ENCODE data around the gene TTC7B.

The TTC7B gene

DNA sequence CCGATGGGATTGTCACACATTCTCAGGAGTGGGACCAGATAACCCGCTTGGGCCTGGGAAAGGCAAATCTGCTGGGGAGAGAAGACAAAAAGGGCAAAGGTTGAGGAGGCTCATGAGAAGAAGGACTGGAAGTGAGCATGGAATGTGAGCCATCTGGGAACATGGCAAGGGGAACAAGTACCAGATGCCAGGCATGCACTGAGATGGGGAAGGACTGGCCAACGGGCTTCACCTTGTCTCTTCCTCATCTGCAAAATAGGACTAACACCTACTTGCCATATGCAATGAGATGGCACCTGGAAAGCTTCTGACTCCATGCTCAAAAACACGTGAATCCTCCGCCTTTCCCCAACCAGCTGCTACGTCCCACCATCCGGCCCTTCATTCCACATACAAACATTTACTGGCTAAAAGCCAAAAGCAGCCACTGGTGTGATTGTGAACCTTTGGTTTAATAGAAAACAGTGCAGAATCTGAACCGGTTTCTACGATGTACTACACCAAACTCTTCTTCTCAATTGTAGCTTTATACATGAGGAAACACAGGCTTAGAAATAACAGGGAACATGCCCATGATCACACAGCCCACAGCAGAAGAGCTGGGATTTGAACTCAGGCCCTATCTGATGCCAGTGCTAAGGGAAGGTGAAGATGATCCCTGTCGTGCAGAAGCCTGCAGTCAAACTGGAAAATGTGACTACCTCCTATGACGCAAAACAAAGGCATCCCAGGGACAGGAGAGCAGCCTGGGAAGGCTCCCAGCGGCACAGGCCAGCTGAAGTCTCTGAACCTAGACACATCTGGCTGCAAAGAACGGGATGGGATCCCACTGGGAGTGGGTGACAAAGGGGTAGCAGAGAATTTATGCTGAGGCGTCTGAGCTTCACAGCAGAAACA is 112.1 kb downstream of the TTC7B start:
- no peak for DNase-seq (ENCODE audit: low read depth)

DNA sequence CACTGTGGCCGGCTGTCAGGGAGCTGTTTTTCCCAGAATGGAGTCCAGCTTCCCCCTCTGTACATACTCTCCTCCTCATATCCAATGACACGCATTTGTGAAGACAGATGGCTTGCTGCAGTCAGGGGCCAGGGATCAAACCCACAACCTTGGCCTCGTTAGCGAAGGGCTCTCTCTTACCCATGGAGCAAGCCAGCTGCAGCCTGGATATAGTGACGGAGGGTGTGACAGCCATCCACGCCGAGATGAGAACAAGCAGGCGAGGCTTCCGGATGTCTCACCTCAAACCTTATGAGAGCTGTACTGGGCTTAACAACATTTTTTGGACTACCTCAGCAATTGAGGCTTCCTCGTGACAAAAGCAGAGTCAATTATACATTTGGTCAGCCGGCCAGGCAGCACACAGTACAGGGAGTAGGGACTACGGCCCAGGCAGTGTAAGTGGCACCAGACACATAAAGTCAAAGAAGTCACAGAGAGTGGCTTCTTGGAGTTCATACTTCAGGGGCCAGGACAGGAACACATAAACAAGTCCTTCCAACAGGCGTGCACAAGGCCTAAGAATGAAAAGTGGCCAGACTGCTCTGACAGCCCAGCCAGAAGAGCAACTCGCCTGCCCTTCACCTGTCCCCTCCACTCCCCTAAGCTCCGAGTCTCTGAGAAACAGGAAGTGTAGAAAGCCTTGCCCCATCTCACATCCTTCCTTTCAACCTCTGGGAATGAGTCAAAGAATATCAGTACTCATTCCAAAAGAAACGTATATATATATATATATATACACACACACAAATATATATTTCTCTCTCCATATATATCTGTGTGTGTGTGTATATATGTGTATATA is 115.1 kb downstream of the TTC7B start:
- no peak for DNase-seq (ENCODE audit: low read depth)

DNA sequence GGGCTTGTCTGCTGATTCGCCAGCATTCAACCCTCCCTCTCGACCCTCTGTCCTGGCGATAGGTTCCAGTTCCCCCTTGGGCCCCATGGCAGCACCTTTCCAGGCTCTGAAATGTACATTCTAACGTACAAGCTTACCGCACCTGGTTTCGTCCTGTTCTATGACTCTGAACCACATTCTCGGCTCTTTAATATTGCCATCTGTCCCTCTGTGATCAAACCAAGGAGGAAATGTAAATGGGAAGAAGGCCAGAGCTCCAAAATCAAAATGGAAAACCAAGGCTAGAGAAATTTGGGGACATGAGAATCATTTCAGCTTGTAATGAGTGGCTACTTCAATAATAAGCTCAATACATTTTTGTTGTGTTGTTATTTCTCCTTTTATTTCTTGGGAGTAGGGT is 117.2 kb downstream of the TTC7B start:
- DNase-seq (ENCODE audit: low read depth) = no peak

DNA sequence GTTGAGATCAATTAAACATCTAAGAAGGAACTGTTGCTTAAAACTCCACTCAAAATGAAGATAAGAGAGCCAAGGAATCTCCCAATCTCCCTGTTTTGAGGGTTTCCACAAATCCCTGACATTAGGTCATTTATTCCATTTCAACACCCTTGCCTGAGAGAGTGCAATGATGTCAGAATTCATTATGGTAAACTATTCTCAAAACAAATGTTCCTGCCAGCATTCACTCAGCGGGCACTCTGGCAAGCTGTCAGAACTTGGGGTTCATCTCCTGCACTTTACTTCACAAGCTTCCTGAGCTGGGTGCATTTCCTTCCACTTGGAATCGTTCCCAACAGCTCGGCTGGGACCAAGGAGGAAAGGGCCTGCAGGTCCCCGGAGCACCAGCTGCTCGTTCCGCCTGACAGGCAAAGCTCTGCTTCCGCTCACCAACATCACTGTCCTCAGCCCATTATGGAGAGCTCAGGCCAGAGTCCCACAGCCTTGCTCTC is 117.8 kb downstream of the TTC7B start:
- no peak for DNase-seq (ENCODE audit: low read depth)

DNA sequence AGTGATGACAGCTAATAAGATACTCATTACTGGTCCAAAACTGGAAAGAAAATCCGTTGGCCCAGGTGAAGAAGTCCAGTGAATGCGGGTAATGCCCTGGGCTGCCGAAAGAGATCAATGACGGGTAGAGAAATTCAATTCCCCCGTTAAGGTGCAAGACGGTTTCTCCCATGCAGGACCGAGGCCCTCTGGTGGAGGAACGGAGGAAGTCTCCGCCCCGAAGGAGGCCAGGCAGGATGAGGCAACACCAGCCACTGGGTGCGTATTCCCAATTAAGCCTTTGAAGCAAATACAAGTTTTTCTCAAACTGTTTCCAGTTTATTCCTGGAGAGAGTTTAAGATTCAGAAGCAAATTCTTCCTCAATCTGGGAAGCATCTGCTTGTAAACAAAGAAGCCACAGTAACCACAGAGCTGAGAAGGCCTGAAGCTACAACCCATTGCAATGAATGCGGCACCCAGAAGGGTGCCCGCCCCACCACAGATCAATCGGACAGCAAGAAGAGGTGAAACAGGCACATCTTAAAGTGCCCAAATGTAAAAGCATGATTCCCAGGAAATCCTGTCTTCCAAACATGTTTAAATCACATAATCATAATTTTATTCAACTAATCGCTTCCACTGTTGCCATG is 118.5 kb downstream of the TTC7B start:
- DNase-seq (ENCODE audit: low read depth) = peak; percentile 60

DNA sequence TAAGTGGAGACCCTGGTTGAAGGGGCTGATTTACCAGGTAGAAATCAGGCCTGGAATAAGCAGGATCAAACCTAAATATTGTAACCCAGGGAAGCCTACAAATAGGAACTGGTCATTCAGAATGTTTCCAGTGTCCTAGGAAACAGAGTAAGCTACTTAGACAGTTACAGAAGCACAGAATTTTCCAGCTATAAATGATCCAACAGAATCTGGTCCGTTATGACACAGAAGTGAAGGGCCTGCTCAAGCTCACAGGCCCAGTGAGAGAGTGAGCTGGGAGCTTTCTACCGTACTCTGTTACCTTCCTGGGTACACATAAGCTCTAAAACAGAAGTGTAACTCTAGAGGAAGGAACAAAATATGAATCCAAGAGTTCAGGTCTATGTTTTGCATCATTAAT is 119.1 kb downstream of the TTC7B start:
- no peak for DNase-seq (ENCODE audit: low read depth)

DNA sequence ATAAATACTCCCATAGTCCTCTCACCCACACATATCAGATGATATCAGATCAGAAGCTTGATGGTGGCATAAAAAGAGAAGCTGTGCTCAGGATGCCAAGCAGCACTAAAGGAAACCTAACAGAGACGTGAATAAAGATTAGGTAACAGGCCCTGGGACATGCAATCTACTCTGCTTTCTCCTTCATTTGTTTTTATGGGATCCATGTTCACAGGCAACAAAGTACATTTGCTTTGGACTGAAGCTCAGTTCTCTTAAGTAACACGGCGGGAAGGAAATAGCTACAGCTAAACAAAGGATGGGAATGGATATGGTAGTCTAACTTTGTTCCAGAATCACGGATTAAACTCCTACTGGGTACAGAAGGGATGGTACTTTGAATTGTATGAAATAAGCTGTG is 119.5 kb downstream of the TTC7B start:
- DNase-seq (ENCODE audit: low read depth) = no peak

DNA sequence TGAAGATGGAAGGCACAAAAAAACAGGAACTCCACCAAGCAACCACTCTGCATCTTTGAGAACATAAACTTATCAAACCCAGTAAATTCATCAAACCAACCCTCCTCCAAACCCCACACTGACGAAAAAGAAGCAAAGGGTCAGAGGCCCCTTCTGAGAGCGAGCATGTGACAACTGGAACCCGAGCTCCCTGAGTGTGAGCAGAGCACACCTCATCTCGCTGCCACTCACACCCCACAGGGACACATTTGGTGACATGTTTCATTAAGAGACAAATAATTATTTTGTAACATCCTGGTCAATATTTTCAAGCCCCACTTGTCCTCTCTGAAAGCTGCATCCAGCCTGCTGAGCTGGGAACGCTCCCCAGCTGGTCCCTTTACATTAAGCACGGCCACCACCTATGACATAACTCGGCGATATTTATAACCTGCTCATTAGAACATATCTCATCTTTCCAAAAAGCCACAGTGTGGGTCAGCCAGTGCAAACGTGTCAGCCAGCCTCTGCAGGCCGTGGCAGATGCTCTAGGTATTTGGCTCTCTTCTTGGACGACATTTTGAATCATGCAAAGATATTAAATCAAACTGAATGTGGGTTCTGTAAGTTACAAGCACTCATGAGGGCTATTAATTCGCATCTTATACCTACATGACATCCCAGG is 120.1 kb downstream of the TTC7B start:
- DNase-seq (ENCODE audit: low read depth) = no peak

DNA sequence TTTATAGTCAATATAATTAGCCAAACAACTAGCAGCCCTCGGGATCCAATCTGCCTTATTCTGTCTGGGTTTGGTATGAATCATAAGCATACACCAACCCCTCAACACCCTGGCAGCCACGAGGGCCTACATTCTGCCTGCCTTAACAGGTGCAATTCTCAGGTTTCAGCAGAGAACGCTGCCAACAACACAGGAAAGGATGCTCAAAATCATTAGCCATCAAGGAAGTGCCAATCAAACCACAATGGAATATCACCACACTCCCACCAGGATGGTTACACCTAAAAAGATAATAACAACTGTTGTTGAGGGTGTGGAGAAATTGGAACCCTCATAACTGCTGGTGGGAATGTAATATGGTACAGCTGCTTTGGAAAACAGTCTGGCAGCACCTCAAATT is 122.8 kb downstream of the TTC7B start:
- no peak for DNase-seq (ENCODE audit: low read depth)

DNA sequence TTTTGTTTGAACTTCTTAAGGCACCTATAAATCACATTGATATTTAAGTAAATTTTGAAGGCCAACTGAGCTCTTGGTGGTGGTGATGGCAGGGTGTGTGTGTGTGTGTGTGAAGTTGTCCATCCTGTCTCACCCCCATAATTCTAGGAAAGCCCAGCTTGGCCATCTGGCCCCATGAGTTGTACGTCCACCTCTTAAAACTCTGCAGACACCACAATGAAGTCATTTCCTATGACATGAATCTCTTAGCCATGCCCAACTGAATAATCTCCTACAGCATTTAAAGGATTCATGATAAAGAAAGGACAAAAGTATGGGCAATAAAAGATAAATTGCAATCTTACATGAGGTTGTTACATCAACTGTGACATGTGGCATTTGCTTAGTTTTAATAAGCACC is 123.4 kb downstream of the TTC7B start:
- no peak for DNase-seq (ENCODE audit: low read depth)

DNA sequence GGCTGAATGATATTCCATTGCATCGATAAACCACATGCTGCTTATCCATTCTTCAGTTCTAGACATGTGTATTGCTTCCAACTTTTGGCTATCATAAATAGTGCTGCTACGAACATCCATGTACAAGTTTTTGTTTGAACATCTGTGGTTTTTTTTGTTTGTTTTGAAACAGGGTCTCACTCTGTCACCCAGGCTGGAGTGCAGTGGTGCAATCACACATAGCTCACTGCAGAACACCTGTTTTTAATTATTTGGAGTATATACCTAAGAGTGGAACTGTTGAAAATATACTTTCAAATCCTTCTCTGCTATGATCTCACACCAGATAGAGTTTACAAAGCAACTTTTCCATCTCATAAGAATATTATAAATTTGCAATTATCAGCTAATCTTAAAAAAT is 124.2 kb downstream of the TTC7B start:
- no peak for DNase-seq (ENCODE audit: low read depth)

DNA sequence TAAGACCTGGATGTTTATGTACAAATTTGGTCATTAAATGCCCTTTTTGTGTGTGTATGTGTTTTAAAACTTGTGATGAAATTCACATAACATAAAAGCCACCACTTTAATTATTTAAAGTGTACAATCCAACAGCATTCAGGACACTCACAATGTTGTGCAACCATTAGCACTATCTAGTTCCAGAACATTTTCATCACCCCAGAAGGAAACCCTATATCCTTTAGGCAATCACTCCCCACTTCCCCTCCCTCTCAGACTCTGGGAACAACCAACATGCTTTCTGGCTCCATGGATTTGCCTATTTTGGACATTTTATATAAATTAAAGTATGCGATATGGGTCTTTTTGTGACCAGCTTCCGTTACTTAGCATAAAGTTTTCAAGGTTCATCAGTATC is 124.6 kb downstream of the TTC7B start:
- DNase-seq (ENCODE audit: low read depth) = no peak

DNA sequence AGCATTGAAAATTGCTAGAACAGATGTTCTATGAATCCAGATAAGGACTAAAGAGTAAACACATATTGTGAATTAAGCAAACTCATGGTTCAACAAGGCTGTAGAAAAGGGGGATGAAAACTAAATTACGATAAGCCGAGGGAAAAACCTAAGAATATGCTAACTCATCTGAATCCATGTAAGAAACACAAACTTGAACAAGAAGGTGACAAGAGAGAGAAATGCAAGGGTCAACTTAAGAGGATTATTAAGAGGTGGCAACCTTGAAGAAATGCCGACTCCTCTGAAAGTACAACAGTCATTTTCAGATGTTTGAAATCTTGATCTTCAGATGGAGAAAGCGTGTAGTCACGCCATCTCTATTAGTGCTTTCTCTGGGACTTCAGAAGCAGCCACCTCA is 128.6 kb downstream of the TTC7B start:
- no peak for DNase-seq (ENCODE audit: low read depth)

DNA sequence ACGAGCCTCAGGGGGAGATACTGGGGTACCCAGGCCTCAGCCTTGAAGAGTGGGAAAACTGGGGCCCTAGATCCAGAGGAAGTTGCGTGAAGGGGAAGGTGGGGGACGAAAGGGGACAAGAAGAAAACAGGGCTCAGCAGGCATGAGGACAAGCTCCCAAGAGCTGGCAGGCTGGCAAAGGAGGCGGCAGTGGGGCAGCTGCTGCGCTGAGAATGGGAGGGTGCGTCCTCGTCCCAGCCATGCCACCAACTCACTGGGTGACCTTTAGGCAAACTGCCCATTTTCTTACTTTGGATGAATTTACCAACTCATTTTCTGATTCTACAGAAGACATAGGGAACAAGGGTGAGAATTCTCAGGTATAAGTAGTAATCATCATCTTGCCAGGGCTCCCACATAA is 133.6 kb downstream of the TTC7B start:
- DNase-seq (ENCODE audit: low read depth) = no peak

DNA sequence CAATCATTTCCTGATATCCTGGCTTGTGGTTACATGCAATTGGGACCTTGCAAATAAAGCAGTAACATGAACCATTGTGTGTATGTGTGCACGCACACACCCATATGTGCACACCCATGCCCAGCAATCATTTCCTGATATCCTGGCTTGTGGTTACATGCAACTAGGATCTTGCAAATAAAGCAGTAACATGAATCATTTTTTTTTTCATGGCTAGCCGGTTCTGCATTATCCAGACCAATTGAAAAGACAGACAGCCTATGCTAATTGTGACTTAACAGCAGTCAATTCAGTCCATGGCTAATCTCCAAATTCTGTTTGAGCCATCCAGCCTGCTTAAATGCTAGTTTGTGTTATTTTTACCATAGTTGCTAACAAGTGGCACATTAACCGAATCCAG is 134.3 kb downstream of the TTC7B start:
- DNase-seq (ENCODE audit: low read depth) = no peak

DNA sequence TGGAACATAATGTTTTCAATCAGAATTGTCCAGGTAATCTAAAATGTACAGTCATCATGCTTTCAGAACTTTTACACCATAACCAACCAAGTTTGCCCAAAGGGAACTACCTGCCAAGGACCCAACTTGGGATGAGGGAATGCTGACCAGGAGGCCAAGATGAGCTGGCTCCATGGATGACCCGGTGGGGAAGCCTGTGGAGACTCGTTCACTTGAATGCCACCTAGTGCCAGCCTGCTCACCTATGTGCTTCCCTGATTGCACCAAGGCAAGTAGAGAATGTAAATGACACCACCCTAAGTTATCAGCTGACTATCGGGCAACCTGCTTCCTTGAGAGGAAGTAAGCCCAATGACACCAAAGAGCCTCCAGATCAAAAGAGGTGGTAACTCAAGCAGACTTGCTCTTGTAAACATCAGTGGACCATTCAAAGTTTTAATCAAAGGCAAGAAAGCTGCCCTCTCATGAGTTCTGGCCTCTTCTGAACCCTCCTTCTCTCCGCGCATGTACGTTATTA is 137.3 kb downstream of the TTC7B start:
- DNase-seq (ENCODE audit: low read depth) = no peak

DNA sequence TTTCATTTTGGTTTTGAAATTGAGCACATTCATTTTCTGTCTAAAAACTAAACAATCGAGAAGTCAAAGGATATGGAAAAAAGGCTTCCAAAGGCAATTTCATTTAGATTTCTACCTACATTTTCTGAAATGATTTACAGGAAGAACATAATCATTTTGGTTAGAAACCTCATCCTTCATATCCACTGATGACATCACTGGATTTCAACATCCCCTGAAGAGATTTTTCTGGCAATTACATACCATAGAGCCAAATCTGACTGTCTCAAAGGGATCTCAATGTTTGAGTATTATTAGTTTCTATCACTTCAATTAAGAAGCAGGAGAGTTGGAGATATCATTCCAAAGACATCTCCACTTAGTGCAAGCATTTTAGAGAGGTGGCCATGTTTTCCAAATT is 137.8 kb downstream of the TTC7B start:
- DNase-seq (ENCODE audit: low read depth) = no peak

DNA sequence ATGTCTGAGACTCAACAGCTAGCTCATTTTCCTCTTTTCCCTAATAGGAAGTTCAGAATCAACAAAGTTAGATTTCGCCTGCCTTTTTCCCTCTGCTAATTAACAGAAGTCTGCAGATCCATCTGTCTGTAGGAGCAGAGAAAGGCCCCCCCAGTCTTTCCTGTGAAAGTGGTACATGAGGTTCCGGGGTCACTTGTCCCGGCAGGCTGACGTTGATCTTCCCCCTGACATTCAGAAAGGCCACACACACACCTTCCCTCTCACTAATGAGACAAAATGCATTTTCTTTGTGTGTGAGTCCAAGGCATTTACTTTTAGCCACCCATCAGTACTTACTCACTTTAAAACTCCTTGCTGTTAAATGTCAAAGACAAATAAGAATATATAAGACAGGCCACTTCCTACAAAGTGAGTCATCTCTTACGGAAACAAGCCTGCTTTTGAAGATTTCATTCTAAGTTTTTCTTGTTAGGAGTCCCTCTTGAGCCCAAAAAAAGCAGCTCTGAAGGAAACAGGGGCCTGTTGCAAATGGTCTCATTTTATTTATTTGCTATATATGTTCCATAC is 138.7 kb downstream of the TTC7B start:
- no peak for DNase-seq (ENCODE audit: low read depth)

DNA sequence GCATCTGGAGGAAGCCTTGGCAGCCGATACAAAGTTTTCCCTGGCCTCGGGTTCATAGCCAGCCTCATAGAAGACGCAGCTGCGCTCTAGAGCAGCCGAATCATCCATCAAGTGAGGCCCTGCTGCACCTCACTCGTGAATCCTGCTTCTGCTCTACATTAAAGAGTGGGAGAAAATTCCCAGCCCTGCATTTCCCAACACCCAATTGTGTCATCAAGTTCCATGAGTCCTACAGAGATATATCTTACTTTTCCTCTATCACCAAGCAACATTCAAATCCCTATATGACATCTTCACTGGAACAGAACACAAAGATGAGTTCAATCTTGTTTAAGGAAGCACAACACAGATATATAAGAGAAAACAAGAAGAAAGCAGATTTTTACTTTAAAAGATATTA is 139.3 kb downstream of the TTC7B start:
- DNase-seq (ENCODE audit: low read depth) = no peak

DNA sequence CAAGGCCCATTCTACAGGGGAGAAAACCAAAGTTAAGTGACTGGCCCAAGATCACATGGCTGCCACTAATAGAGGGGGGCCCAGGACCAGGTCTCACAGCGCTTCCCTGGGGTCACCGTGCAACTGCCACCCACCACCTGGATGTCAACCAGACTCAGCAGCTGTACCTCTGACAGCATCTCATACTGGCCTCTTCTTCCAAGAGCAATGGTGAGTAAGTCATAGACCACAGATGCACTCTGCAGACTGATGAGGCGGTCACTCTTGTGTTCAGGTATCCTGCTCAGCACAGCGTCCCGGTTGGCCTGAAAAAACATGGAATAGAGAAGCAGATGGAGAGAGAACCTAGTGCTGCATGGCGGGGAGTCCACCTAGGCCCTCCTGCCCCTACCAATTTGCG is 139.9 kb downstream of the TTC7B start:
- DNase-seq (ENCODE audit: low read depth) = no peak

DNA sequence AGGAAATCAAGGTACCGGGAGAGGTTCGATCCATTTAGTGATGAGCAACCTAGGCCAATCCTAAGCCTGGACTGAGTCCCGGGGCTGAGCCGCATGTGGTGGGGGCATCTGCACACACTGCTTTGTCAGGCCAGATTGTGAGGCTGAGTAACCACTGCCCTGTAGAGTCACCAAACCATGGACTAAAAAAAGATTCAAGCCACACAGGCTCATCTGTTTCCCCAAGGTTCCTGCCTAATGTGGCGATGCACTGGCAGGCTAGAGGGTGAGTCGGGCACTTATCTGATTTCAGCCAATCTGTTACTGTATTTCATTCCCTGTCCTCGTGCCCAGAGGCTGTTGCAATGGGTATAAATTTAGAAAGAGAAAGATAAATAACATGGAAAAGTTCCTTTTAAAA is 140.8 kb downstream of the TTC7B start:
- no peak for DNase-seq (ENCODE audit: low read depth)

DNA sequence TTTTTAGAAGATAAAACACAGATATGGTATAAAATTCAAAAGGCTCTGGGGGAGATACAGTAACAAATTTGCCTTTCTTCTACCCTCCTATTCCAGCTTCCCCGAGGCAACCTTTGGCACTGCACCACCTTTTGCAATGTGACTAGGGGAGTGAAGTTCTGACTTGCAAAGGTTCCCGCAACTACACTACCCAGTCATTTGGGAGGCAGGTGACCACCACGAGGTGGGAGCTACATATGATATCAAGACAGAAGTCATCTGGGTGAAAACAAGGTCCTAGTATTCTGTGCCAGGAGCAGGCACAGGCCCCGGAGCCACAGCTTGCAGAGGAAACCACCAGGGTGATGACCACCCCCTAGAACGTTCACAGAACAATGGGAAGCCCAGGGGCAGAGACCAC is 141.5 kb downstream of the TTC7B start:
- DNase-seq (ENCODE audit: low read depth) = no peak

All from stimulated activated CD8-positive, alpha-beta memory T cell treated with anti-CD3 and anti-CD28 coated beads, Interleukin-4, amount 100 ng/mL, for 24 hours (primary cell).